HEK293T (cell line): Measurements from ENCODE around the gene RPGRIP1L.

Source experiments
- ARNT ChIP-seq: fragments of 450-650 bp; IDR thresholded peaks from 2 replicates; pipeline ENCODE4 v1.6.1; 2017; ENCODE audit warnings: mild to moderate bottlenecking
- ELF4 ChIP-seq: fragments of 450-650 bp; IDR thresholded peaks from 2 replicates; pipeline ENCODE4 v1.6.1; 2017; ENCODE audit warnings: antibody characterized with exemption
- FOXA1 ChIP-seq: fragments of 450-650 bp; IDR thresholded peaks from 2 replicates; pipeline ENCODE4 v1.6.1; 2016; ENCODE audit warnings: mild to moderate bottlenecking
- FOXM1 ChIP-seq: fragments of 450-650 bp; IDR thresholded peaks from 2 replicates; pipeline ENCODE4 v1.6.1; 2017; ENCODE audit warnings: mild to moderate bottlenecking, borderline replicate concordance
- HDGF ChIP-seq: fragments of 450-650 bp; IDR thresholded peaks from 2 replicates; pipeline ENCODE4 v1.6.1; 2017; ENCODE audit warnings: antibody characterized with exemption, borderline replicate concordance
- LEF1 ChIP-seq: fragments of 450-650 bp; IDR thresholded peaks from 2 replicates; pipeline ENCODE4 v1.6.1; 2017; ENCODE audit warnings: mild to moderate bottlenecking, borderline replicate concordance
- PKNOX1 ChIP-seq: fragments of 450-650 bp; IDR thresholded peaks from 2 replicates; pipeline ENCODE4 v1.6.1; 2016
- SP1 ChIP-seq: fragments of 450-650 bp; IDR thresholded peaks from 2 replicates; pipeline ENCODE4 v1.6.1; 2017
- SUZ12 ChIP-seq: fragments of 450-650 bp; IDR thresholded peaks from 2 replicates; pipeline ENCODE4 v1.6.1; 2016; ENCODE audit warnings: mild to moderate bottlenecking
- TARDBP ChIP-seq: fragments of 450-650 bp; IDR thresholded peaks from 2 replicates; pipeline ENCODE4 v1.6.1; 2016

GRCh38 chr16:53646506-53646905 lies 57.2 kb downstream of the RPGRIP1L start:
- TF ChIP-seq SP1, result no peak
- TF ChIP-seq LEF1, result no peak
- TF ChIP-seq ARNT, result no peak
- TF ChIP-seq FOXM1, result no peak
- no peak for TF ChIP-seq TARDBP
- no peak for TF ChIP-seq ELF4
- no peak for TF ChIP-seq HDGF
- no peak for TF ChIP-seq PKNOX1
- TF ChIP-seq SUZ12, result no peak
- no peak for TF ChIP-seq FOXA1
